GM10248 (cell line): ENCODE measurements around the gene PSTPIP1.

Source experiments
- CTCF ChIA-PET: fragments of 300-600 bp; sonication (Branson Sonifier 250); formaldehyde crosslinking; extraction: SDS; loops from one replicate; lab custom pipeline; 2021; ENCODE audit warnings: antibody characterized with exemption; lab: Yijun Ruan, JAX
- POLR2A ChIA-PET: fragments of 350-650 bp; sonication (Branson Sonifier 250); formaldehyde crosslinking; extraction: SDS; loops from one replicate; lab custom pipeline; 2020; ENCODE audit warnings: antibody characterized with exemption; lab: Yijun Ruan, JAX
- DNase-seq: peaks from one replicate; pipeline ENCODE4 v3.0.0; 2012; ENCODE audit errors: extremely low spot score
- TF ChIP-seq, protein P1 (sequence below): IDR thresholded peaks from 2 replicates; pipeline ENCODE4 v1.5.1; 2012; ENCODE audit warnings: mild to moderate bottlenecking, low read depth; ENCODE audit errors: extremely low read depth, missing control alignments, control extremely low read depth

The PSTPIP1 gene

DNA sequence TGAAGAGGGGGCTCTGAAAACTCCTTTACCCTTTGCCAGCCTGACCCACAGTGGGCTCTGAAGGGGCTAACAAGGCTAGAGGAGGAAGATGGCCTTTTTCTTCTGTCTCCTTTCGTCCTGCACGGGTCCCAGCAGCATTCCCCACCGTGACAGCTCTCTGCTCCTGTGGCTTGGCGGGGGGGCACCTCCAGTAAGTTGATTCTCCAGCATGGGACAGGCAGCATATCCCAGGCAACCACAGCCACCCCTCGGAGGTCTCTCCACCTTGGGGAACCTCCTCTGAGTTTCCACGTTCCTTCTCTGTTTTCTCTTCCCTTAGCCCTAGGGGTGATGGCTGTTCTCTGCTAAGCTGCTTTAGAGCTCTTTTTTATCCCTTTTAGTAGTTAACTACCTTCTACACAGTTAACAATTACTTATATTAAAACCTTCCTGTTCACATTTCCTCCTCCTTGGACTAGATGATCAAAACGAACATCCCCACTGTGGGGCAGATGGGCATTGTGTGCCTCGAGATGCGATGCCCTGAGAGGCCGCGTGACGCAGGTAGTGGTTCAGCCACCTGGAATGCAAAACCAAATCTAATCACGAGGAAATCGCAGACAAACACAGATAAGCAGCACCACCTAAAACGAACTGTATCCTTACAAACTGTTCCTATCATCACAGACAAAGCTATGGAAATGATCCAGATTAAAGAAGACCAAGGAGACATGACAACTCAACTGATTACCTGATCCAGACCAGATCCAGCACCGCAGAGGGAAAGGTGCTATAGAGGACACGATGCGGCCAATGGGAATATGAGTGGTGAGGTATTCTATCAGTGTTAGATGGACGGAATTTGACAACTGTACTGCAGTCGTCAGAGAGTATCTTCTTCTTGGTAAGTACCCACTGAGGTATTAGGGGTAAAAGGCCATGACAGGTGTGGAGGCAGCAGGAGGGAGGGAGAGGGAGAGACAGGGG, 48.3 kb downstream of the PSTPIP1 start:
- no peak for DNase-seq
- TF ChIP-seq, protein P1, sequence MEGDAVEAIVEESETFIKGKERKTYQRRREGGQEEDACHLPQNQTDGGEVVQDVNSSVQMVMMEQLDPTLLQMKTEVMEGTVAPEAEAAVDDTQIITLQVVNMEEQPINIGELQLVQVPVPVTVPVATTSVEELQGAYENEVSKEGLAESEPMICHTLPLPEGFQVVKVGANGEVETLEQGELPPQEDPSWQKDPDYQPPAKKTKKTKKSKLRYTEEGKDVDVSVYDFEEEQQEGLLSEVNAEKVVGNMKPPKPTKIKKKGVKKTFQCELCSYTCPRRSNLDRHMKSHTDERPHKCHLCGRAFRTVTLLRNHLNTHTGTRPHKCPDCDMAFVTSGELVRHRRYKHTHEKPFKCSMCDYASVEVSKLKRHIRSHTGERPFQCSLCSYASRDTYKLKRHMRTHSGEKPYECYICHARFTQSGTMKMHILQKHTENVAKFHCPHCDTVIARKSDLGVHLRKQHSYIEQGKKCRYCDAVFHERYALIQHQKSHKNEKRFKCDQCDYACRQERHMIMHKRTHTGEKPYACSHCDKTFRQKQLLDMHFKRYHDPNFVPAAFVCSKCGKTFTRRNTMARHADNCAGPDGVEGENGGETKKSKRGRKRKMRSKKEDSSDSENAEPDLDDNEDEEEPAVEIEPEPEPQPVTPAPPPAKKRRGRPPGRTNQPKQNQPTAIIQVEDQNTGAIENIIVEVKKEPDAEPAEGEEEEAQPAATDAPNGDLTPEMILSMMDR: no peak
- ChIA-PET CTCF (interaction anchor here (1.6 kb wide), 1 partner anchor 13 kb away, joined by 6 read pairs; no protein-coding TSS in a partner anchor), POLR2A (no interaction called here)

DNA sequence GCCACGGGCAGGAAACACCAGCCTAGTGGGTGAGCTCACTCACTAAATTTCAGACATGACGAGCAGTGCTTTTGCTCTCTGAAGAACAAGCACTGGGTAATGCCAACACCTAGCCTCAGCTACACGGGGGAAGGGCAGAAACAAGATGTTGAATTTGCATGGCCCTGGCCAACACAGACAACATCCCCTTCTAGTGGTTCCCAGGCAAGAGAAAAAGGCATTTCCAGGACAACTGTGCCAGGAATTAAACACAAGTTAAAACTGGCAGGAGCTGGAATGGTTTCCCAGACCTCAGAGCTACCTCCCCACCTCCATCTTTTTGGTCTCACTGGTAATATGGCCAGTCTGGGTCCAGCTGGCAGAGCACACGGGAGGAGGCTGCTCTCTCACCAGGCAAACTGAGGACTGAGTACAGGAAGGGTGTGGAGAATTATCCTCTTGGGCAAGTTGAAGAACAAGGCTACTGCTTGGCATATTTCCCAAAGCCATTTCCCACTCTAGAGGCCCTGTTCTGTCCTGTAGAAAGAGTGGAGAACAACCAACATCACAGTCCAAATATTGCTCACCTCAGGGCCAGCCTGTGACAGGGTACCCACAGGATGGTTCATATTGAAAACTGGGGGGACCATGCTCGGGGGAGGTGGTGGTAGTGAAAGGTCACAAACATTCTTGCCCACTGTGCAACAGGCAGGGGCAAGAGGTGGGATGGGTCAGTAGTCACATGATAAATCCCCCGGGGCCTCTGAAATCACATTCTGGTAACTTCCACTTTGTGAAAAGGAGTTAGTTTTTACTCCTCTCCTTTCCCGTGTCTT, 49.5 kb downstream of the PSTPIP1 start:
- CTCF ChIA-PET: interaction anchor here (0.9 to 3.3 kb wide), 5 partner anchors 9 to 71 kb away, joined by 4 to 10 read pairs (median 4); no protein-coding TSS in a partner anchor
- DNase-seq: no peak
- TF ChIP-seq, protein P1: no peak
- POLR2A ChIA-PET: no interaction called here

DNA sequence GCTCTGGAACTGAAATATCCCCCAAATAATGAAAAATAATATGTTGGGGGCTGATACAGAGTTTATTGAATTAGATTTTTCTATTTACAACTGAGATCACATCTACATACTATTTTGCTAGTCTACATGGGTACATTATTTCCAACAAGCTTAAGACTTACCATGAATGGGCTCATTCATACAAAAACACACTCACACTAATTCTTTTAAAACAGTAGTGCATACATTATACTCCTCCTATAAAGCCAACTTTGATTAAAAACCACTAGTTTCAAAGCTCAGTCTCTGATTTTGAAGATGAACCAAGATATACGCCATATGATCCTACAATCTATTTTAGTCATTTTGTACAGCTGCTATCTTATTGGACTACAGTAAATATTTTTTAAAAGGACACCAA, 51.1 kb downstream of the PSTPIP1 start:
- POLR2A ChIA-PET: no interaction called here
- no peak for DNase-seq
- CTCF ChIA-PET: interaction anchor here (0.9 to 6.3 kb wide), 11 partner anchors 9 to 498 kb away, joined by 3 to 47 read pairs (median 5); no protein-coding TSS in a partner anchor
- TF ChIP-seq, protein P1: no peak

DNA sequence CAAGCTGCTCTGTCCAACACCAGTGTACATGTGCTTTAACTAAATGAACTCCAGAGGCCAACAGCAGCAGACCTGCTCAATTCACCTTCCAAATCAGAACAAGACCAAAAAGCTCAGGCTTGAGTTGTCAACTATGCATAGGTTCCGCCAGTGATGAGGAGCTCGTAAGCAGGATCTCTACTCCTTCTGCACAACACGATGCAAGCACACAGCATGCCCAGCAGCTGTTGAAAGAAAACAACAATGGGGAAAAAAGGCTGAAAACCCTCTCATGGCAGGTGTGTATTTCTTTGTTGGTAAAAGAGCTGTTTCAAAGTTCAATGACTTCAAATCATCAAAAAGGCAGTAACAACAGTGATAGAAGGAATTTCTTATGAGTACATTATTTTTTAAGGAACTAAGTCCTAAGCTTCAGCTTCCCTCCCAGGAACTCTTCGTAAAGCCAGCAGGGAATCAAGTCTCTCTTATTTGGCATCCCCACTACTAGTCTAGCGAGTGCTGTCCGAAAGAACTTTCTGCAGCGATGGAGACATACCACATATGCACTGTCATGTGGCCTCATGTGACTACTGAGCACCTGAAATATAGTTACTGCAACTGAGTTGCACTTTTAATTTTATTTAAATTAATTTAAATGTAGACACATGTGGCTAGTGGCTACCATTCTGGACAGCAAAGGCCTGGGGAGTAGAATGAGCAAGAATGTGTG, 51.9 kb downstream of the PSTPIP1 start:
- TF ChIP-seq, protein P1: no peak
- POLR2A ChIA-PET: no interaction called here
- CTCF ChIA-PET: interaction anchor here (0.9 to 6.3 kb wide), 10 partner anchors 8 to 497 kb away, joined by 3 to 47 read pairs (median 5); no protein-coding TSS in a partner anchor
- no peak for DNase-seq

DNA sequence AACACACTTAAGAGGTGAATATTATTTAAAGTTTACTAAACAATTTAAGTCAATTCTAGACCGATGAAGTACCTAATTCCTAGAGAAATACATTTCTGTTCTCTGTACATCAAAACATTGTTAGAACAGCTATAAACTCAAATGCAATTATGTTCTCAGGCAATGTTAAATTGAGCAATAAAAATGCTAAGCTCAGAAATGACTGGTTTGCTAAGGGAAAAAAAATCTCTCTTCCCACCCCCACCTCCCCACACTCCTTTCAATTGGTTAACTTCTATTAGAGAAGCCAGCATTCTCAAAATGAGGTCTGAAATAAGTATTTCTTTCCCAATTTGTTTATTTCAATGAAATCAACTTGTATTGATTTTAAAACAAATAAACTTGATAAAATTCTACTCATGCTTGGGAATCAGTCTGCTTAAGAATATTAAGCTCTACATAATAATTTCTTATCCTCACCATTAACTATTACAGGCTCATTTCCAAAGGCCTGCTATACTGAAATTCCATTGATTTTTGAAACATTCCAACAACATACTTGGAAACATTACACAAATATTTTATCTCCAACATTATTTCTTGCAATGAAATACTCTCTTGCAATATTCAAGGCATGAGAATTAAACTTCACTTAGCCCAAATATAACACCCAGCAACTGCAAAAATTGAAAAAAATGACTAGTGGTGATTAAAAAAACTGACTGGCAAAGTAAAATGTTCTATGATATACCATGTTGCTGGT, 53.4 kb downstream of the PSTPIP1 start:
- DNase-seq: no peak
- ChIA-PET POLR2A (no interaction called here), CTCF (interaction anchor here (1.2 to 6.3 kb wide), 2 partner anchors 10 to 13 kb away, joined by 4 to 47 read pairs; no protein-coding TSS in a partner anchor)
- TF ChIP-seq, protein P1: no peak
